HL-60/S4 (cell line): ENCODE measurements around the gene RASAL3.

Source experiments
- in situ Hi-C: fragments of 300-500 bp; cut with MboI; formaldehyde crosslinking; loops from 2 replicates; pipeline ENCODE4 v1.14.3; 2022; ENCODE audit warnings: low sequenced_read_pairs

Gene RASAL3

DNA sequence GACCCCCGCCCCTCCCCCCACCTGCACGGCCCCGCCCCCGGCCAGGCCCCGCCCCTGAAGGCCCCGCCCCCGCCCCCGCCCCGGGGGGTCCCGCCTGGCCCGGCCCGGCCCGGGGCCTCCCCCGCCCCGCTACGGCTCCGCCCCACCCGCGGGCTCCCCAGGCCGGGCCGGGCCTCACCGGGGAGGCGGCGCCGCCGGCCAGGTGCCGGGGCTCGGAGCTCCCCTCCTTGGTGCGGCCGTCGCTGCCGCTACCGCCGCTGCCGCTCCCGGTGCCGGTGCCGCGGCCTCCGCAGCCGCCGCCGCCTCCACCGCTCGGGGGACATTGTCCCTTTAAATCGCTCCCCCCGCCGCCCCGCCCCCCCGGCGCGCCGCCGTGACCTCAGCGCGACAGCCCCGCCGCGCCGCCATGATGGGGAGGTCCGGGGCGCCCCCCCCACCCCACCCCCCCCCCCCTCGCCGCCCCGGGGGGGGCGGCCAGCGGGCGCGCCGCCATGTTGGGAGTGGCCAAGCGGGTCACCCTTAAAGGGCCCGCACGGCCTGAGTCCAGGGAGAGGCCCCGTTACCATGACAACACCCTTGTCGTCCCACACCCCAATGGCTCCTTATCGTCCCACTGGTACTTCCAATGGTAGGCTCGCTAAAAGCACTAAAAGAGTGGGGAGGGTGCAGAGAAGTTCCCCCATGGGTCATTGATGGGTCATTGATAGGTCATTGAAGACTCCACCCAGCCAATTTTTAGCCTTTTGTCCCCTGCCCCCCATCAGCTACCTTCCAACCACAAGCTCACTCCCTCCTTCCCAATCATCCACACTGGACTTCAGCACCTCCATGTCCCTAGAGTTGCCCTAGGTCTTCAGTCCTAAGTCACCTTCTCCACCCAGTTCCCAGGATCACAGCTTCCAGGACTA lies 14.5 kb downstream of the RASAL3 start, which contains the start of gene WIZ:
TSS of gene WIZ (minus strand) at position 337 of the 908 bp plus-strand sequence. CDS start 1,649 bp downstream, outside the sequence.
- in situ Hi-C loops: no loop called here

DNA sequence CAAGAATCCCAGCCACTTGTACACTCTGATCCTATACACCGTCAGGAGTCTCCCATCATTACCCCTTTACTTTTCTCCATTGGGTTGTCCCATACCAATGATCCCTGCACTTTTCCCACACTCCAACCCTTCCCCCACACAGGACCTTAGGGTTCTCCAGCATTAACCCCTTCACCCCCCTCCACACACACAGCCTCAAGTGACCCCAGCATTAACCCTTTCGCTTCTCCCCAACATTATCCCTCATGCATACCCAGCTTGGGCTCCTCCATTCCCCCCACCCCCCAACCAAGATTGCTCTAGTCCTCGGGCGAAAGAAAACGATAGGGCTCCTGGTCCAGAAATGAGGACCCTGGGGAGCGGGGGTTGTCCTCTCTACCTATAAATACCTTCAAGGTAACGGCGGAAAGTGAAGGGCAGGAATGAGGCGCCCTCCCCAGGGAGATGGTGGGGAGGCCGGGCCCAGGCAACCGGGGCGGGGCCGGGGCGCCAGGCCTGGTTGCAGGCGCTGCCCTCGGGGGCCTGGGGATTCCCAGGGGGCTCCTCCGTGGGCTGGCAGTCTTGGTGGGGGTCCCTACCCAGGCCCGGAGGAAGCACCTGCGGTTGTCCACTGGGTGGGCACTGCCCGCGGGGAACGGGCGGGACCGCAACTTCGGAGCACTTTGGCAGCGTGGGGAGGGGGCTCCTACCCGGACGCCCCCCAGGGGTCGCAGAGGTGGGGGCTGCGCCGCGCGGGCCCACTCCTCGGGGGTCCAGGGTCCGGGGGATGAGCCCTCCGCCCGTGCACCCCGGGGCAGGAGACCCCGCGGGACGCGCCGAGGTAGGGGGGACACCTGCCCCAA lies 15.3 kb downstream of the RASAL3 start:
- in situ Hi-C loops: no loop called here

GRCh38 chr19:15448044-15448777 lies 16.1 kb downstream of the RASAL3 start:
- in situ Hi-C loops: no loop called here

- in situ Hi-C loops: no loop called here
Measured at GRCh38 chr19:15447057-15447456, 17.3 kb downstream of the RASAL3 start.

DNA sequence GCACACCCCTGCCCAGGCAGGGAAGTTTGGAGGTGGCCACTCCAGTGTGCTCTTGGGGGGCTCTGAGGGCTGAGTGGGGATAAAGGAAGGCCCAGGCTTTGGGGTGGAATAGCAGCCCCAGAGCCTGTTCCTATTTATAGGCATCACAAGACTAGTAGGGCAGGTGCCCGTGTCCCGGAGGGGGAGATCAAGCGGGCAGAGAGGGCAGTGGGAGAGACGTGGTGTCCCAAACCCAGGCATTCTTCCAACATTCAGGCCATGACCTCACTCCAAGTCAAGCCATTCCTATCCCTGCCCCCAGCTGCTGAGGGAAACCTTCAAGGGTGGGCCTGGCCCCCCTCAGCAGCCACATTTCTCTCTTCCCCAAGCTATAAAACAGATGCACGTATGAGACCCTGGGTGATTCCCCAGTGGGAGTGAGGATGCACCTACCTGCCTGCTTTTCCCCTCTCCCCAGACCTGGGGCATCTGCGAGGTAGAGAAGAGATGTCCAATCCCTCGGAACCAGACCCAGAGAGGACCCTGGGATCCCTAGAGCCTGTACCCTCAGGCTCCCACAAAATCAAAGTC lies 18.5 kb downstream of the RASAL3 start:
- in situ Hi-C loops: no loop called here

DNA sequence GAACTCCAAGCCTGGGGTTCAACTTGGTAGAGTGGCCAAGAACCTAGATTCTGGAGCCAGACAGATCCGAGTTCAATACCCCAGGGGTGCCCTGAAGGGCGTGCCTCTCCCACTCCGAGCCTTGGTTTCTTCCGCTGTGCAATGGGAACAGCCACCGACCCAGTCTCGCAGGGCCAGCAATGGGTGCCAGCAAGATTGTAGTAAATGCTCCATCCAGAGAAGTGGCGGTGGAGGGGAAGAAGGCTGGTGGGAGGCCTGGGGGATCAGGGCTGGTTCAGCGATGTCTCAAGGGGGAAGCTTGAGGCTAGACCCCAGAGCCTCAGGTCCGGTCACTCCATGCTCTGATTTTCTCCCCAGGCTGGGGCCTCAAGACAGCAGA lies 19.1 kb downstream of the RASAL3 start:
- in situ Hi-C loops: no loop called here

- in situ Hi-C loops: no loop called here
Measured at GRCh38 chr19:15444505-15445226, 19.7 kb downstream of the RASAL3 start.

DNA sequence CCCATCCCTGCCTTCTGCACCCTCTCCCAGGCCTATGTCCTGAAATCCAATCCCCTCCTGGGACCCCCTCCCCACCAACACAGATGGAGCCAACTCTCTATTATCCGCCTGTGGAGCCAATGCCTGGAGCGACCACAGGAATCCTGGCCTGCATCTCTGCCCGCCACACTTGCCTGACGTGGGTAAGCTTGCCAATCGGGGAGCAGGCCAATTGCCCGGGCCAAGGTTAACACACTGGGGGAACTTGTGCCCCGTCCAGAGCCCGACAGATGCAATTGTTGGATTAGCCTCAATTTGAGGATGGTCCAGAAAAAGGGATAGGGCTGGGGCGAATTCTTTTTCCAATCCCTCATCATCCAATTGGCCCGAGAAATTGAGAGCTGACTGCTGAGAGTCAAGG lies 20.5 kb downstream of the RASAL3 start:
- in situ Hi-C loops: no loop called here

GRCh38 chr19:15443325-15443724 lies 21.0 kb downstream of the RASAL3 start:
- in situ Hi-C loops: no loop called here

GRCh38 chr19:15442142-15442920 lies 22.0 kb downstream of the RASAL3 start:
- in situ Hi-C loops: no loop called here

GRCh38 chr19:15441317-15441716 lies 23.0 kb downstream of the RASAL3 start:
- in situ Hi-C loops: no loop called here

DNA sequence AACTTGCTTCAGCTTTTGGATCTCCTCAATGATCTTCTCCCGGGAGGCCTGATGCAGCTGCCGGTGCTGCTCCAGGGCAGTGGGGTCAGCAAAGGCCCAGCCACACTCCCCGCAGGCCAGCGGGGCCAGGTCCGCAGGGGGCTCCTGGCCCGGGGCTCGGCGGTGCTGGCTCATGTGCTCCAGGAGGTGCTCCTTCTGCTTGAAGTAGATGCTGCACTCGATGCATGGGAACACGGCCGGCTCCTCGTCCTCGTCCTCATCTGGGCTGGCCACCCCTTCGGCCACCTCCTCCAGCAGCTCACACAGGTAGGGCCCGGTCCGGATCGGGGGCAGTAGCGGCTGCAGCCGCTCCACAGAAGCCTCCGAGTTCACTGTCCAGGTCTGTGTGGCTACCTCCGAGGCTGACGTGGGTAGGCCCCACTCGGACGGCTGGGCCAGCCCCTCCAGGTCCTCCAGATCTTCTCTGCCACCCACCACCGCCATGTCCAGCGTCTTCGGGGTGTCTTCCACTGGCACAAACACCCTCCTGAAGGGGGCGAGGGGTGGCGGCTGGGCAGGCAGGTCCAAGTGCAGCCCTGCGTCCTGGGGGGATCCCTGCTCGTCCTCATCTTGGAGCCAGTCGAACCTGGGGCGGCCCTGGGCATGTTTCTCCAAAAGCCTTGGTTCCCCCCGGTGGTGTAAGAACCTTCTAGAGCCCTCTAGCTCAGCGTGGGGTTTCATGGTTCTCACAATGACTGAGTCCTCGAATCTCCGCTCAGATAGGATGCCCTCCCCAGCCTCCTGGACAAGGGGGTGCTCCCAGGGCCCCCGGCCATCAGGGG lies 24.3 kb downstream of the RASAL3 start:
- in situ Hi-C loops: no loop called here

DNA sequence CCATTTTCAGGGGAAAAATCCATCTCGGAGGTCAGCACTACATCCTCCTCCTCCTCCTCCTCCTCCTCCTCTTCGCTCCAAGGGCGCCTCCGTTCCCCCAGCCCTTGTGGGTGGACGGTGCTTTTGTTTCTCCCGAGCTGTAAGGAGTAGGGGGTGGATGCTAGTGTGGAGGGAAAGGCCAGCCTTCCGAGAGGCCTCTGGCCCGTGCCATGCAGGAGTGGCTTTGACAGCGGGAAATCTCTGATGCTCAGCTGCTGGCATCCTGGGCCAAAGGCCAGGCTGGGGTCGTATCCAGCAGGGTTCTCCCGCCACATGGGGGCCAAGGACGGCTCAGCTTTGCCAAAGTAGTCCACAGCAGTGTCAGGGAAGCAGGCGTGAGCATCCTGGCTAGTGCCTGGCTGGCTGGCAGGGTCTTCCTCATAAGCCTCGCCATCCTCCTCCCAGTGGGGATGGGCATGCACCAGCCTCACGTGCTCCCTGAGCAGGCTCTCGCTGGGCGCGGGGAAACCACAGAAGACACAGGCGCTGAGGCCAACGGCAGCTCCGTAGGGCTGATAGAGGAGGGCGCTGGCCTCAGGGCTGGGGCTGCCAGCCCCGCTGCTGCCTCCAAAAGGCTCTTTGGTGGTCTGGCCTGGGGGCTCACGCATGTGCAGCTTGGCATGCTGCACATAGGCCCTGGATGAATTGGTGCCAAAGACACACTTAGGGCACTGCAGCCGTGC lies 25.1 kb downstream of the RASAL3 start:
- in situ Hi-C loops: no loop called here

- in situ Hi-C loops: no loop called here
Measured at GRCh38 chr19:15438577-15438976, 25.8 kb downstream of the RASAL3 start.

DNA sequence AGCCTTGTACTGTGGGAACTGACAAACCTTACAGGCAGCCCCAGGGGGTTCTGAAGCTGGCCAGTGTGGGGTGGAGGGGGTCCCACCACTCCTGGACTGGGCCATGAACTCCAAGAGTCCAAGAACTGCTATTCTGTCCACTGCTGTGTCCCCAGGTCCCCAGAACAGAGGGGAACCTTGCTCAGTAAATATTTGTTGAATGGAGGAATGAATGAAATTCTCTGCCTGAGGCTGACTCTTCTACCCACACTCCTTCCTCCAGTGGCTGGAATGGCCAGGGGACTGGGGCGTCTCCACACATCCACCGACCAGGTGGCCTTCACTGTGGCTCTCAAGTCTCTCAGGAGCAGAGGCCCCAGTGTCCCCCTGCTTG lies 26.2 kb downstream of the RASAL3 start:
- in situ Hi-C loops: no loop called here

DNA sequence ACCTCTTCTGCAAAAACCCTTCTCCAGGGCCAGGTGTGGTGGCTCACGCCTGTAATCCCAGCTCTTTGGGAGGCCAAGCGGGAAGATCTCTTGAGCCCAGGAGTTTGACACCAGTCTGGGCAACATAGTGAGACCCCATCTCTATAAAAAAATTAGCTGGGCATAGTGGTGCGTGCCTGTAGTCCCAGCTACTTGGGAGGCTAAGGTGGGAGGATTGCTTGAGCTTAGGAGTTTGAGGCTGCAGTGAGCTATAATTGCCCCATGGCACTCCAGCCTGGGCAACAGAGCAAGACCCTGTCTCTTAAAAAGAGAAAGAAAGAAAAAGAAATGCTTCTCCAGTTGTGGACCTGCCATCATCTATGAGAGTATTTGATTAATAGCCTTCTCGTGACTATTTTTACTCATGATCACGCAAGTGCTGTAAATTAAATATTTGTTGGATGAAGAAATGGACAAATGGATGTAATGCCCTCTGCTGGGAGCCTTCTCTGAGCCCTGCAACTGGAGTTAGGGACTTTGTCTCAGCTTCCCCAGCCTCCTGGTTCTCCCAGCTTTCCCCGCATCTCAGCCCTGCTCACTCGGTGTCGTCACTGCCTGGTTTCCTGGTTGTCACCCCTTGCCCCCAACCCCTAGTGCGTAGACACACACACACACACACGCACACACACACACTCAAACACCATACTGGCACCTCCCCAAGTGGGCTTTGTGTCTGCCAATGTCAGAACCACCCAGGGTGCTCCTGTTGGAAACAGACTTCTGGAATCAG lies 26.8 kb downstream of the RASAL3 start:
- in situ Hi-C loops: no loop called here

DNA sequence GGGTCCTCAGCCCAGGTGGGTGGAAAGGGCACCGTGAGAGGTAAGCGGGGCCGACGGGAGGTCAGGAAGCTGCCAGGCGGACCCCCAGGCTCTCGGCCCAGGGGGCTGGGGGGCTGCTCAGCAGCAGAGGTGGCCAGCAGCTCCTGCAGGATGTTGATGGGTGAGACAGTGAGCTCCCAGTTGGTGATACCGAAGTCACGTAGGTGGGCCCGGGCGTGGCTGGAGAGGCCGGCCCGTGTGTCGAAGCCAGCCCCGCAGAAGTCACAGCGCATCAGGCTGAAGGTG lies 27.6 kb downstream of the RASAL3 start:
- in situ Hi-C loops: no loop called here
